ENCODE measurements around the gene AMN1.
"Not testable (repeated sequence)": the region's sequence is repeated elsewhere in the genome, so short reads cannot be mapped to it uniquely, and the experiment has no call there.

The AMN1 gene

GRCh38 chr12:31682136-31682962 lies 46.5 kb downstream of the AMN1 start:
- DNase-seq (ENCODE audit: insufficient read length, low spot score) (peak; percentile 64), FAIRE-seq (peak; percentile 99)
- TF ChIP-seq POLR2A (IDR thresholded peaks at IDR 0.05; ENCODE audit: low read depth, low read length): no peak

- no peak for DNase-seq (ENCODE audit: insufficient read length, low spot score)
- TF ChIP-seq POLR2A (IDR thresholded peaks at IDR 0.05; ENCODE audit: low read depth, low read length): no peak
- no peak for FAIRE-seq
Measured at GRCh38 chr12:31672521-31672920, 56.3 kb downstream of the AMN1 start.

- not testable (repeated sequence) for DNase-seq (ENCODE audit: insufficient read length, low spot score); FAIRE-seq
Measured at GRCh38 chr12:31669582-31669981, 59.2 kb downstream of the AMN1 start.

GRCh38 chr12:31669020-31669419 lies 59.8 kb downstream of the AMN1 start:
- no peak for FAIRE-seq
- TF ChIP-seq POLR2A (IDR thresholded peaks at IDR 0.05; ENCODE audit: low read depth, low read length): no peak
- DNase-seq (ENCODE audit: insufficient read length, low spot score): no peak

- DNase-seq (ENCODE audit: insufficient read length, low spot score) (no peak), FAIRE-seq (no peak)
- no peak for TF ChIP-seq POLR2A (IDR thresholded peaks at IDR 0.05; ENCODE audit: low read depth, low read length)
Measured at GRCh38 chr12:31664038-31664437, 64.8 kb downstream of the AMN1 start.

- DNase-seq (ENCODE audit: insufficient read length, low spot score): no peak
- no peak for FAIRE-seq
- no peak for TF ChIP-seq POLR2A (IDR thresholded peaks at IDR 0.05; ENCODE audit: low read depth, low read length)
Measured at GRCh38 chr12:31663576-31663975, 65.2 kb downstream of the AMN1 start.

- FAIRE-seq (no peak), DNase-seq (ENCODE audit: insufficient read length, low spot score) (no peak)
- TF ChIP-seq POLR2A (IDR thresholded peaks at IDR 0.05; ENCODE audit: low read depth, low read length): no peak
Measured at GRCh38 chr12:31662176-31662849, 66.5 kb downstream of the AMN1 start.

- TF ChIP-seq POLR2A (IDR thresholded peaks at IDR 0.05; ENCODE audit: low read depth, low read length): peak; percentile 53
- peak; percentile 69 for DNase-seq (ENCODE audit: insufficient read length, low spot score)
- FAIRE-seq: peak; percentile 93
Measured at GRCh38 chr12:31659087-31659942, 69.5 kb downstream of the AMN1 start, which contains the start of gene ETFBKMT. Gene ETFBKMT (plus strand): TSS chr12:31659688. CDS start chr12:31661954, 2,266 bp downstream.

- DNase-seq (ENCODE audit: insufficient read length, low spot score) (no peak), FAIRE-seq (no peak)
- no peak for TF ChIP-seq POLR2A (IDR thresholded peaks at IDR 0.05; ENCODE audit: low read depth, low read length)
Measured at GRCh38 chr12:31658471-31659086, 70.2 kb downstream of the AMN1 start.

- FAIRE-seq (no peak), DNase-seq (ENCODE audit: insufficient read length, low spot score) (no peak)
- TF ChIP-seq POLR2A (IDR thresholded peaks at IDR 0.05; ENCODE audit: low read depth, low read length): no peak
Measured at GRCh38 chr12:31655792-31656191, 73.0 kb downstream of the AMN1 start.

- TF ChIP-seq POLR2A (IDR thresholded peaks at IDR 0.05; ENCODE audit: low read depth, low read length): no peak
Measured at GRCh38 chr12:31655208-31655607, 73.6 kb downstream of the AMN1 start.

GRCh38 chr12:31651893-31652521 lies 76.8 kb downstream of the AMN1 start:
- FAIRE-seq: no peak
- TF ChIP-seq POLR2A (IDR thresholded peaks at IDR 0.05; ENCODE audit: low read depth, low read length): no peak
- DNase-seq (ENCODE audit: insufficient read length, low spot score): no peak

More at GRCh38 chr12:31655208-31655607, 73.6 kb downstream of the AMN1 start:
- FAIRE-seq (no peak), DNase-seq (ENCODE audit: insufficient read length, low spot score) (no peak)

GRCh38 chr12:31650918-31651317 lies 77.9 kb downstream of the AMN1 start:
- TF ChIP-seq POLR2A (IDR thresholded peaks at IDR 0.05; ENCODE audit: low read depth, low read length): no peak
- FAIRE-seq: no peak
- no peak for DNase-seq (ENCODE audit: insufficient read length, low spot score)
